Measurements from ENCODE around the gene CDCA3. TPM values are rescaled to one million over a fixed set of nuclear protein-coding genes. Genes with fewer than 3 reads are reported as not detected.

The CDCA3 gene
- total RNA-seq, 1 donor from 2014 or later: 1.1 TPM

DNA sequence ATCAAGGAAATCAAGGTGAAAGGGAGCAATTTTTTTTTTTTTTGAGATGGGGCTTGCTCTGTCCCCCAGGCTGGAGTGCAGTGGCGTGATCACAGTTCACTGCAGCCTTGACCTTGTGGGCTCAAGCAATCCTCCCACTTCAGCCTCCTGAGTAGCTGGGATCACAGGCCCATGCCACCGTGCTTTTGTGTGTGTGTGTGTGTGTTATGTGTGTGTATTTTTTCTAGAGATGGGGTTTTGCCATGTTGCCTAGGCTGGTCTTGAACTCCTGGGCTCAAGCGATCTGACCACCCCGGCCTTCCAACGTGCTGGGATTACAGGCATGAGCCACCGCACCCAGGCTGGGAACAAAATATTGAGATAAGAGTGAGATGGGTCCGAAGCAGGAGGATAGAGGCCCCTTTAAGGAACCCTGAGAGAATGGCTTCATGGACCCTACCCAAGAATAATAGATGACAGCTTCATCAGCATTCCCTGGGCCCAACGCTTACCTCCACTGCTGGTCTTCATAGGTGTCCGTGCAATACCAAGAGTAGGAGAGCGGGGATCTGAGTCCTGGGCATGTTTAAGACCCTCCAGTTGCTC is 1.0 kb downstream of the CDCA3 start:
- Histone ChIP-seq H3K4me1 (peaks cover 9% of the 10 kb centered on the region), H3K27ac (no peak overlapping the region), H3K36me3 (peaks cover 5% of the 10 kb centered on the region), H3K9me3 (no peaks in the 10 kb centered on the region), H3K27me3 (no peaks in the 10 kb centered on the region), H3K4me3 (no peak overlapping the region)
- no peak for DNase-seq
- no peak for ATAC-seq
- intact Hi-C loops (cut with DNase I): no loop called here
- TF ChIP-seq, protein P1, sequence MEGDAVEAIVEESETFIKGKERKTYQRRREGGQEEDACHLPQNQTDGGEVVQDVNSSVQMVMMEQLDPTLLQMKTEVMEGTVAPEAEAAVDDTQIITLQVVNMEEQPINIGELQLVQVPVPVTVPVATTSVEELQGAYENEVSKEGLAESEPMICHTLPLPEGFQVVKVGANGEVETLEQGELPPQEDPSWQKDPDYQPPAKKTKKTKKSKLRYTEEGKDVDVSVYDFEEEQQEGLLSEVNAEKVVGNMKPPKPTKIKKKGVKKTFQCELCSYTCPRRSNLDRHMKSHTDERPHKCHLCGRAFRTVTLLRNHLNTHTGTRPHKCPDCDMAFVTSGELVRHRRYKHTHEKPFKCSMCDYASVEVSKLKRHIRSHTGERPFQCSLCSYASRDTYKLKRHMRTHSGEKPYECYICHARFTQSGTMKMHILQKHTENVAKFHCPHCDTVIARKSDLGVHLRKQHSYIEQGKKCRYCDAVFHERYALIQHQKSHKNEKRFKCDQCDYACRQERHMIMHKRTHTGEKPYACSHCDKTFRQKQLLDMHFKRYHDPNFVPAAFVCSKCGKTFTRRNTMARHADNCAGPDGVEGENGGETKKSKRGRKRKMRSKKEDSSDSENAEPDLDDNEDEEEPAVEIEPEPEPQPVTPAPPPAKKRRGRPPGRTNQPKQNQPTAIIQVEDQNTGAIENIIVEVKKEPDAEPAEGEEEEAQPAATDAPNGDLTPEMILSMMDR (IDR thresholded peaks at IDR 0.05): no peak

DNA sequence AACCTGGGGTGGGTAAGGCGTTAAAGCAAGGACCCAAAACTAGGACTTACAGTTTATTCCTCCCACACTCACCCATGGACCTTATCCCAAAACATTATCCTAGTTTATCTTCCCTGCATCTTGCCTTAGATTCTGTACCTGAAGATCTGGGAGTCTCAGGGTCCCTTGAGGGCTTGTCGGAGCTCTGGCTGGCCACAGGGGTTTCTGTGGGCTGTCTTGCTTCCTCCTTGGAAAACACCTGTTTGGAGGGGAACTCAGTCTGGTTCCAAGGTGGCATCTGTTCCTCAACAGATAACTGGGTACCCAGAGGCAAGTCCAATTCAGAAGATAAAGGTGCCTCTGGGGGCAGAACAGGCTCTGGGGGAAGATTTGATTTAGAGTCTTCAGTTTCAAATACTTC is 1.7 kb downstream of the CDCA3 start:
- H3K27ac ChIP-seq: no peak overlapping the region
- TF ChIP-seq, protein P1 (IDR thresholded peaks at IDR 0.05): no peak
- peaks cover 9% of the 10 kb centered on the region for H3K4me1 ChIP-seq
- H3K27me3 ChIP-seq: no peaks in the 10 kb centered on the region
- DNase-seq: no peak
- H3K4me3 ChIP-seq: no peak overlapping the region
- intact Hi-C loops (cut with DNase I): no loop called here
- no peaks in the 10 kb centered on the region for H3K9me3 ChIP-seq
- no peaks in the 10 kb centered on the region for H3K36me3 ChIP-seq
- no peak for ATAC-seq

DNA sequence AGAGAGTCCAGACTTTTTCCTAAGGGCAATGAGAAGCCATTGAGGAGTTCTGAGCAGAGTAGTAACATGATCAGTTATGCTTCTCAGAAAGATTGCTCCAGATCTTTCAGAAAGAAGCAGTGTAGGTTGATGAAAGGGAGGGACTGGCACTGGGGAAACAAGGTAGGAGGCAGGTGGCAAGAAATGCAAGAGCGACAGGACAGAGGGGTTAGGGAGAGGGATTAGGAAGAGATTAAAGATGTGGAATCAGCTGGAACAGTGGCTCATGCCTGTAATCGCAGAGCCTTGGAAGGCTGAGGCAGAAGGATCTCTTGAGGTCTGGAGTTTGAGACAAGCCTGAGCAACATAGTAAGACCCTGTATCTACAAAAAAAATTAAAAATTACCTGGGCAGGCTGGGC is 3.4 kb downstream of the CDCA3 start:
- no peaks in the 10 kb centered on the region for H3K4me1 ChIP-seq
- no peaks in the 10 kb centered on the region for H3K9me3 ChIP-seq
- H3K36me3 ChIP-seq: no peaks in the 10 kb centered on the region
- intact Hi-C loops (cut with DNase I): no loop called here
- TF ChIP-seq, protein P1 (IDR thresholded peaks at IDR 0.05): no peak
- no peak overlapping the region for H3K4me3 ChIP-seq
- no peak for ATAC-seq
- no peaks in the 10 kb centered on the region for H3K27me3 ChIP-seq
- H3K27ac ChIP-seq: no peak overlapping the region
- DNase-seq: no peak

DNA sequence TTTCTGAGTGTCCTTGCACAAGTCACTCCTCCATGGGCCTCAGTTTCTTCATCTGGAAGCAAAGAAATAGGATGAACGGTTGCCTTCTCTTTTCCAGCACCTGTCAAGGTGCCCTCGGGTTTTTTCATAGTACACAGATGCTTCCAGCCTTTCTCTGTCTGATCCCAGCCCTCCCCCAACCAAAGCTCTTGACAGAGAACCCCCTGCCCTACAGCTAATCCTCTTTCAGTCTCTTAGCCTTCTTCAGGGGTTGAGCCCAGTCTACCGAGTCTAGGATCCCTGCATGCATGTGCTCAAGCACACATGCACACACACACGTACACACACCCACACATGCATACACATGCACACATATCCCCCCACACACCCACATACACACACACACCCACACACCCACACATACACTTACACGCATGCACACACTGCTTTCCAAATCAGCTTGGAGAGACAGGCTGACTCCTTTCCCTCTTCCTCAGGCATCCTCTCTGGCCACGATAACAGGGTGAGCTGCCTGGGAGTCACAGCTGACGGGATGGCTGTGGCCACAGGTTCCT is 4.7 kb downstream of the CDCA3 start:
- Histone ChIP-seq H3K4me1 (no peaks in the 10 kb centered on the region), H3K27me3 (no peaks in the 10 kb centered on the region), H3K36me3 (no peaks in the 10 kb centered on the region), H3K4me3 (no peak overlapping the region), H3K27ac (no peak overlapping the region), H3K9me3 (no peaks in the 10 kb centered on the region)
- no peak for DNase-seq
- ATAC-seq: no peak
- intact Hi-C loops (cut with DNase I): no loop called here
- TF ChIP-seq, protein P1 (IDR thresholded peaks at IDR 0.05): no peak

DNA sequence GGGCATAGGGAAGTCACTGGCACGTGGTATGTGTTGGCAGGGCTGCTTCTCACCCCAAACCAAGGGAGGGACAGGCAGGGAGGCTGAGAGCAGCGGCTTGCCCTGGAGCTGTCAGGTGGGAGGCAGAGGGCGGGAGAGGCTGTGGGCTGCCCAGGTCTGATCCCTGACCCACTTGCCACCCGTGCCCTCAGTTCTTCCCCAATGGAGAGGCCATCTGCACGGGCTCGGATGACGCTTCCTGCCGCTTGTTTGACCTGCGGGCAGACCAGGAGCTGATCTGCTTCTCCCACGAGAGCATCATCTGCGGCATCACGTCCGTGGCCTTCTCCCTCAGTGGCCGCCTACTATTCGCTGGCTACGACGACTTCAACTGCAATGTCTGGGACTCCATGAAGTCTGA is 5.7 kb downstream of the CDCA3 start:
- DNase-seq (no peak), ATAC-seq (no peak)
- Histone ChIP-seq H3K27me3 (no peaks in the 10 kb centered on the region), H3K9me3 (no peaks in the 10 kb centered on the region), H3K4me1 (no peaks in the 10 kb centered on the region), H3K27ac (no peak overlapping the region), H3K4me3 (no peak overlapping the region), H3K36me3 (no peaks in the 10 kb centered on the region)
- intact Hi-C loops (cut with DNase I): no loop called here
- TF ChIP-seq, protein P1 (IDR thresholded peaks at IDR 0.05): no peak

All from upper lobe of right lung (tissue), 1 donor.